NT2/D1 (cell line): Measurements from ENCODE around the gene LRCH1.

ENCODE experiments used
- SUZ12 ChIP-seq: IDR thresholded peaks from 2 replicates; pipeline ENCODE4 v1.6.1; 2011; ENCODE audit not compliant: insufficient read length, insufficient read depth; ENCODE audit errors: extremely low read depth
- ZNF274 ChIP-seq: IDR thresholded peaks from 2 replicates; pipeline ENCODE4 v1.6.1; 2011; ENCODE audit warnings: mild to moderate bottlenecking, low read depth, low read length

- TF ChIP-seq SUZ12 (no peak), ZNF274 (no peak)
Observed at GRCh38 chr13:46542833-46543232, 10.1 kb upstream of the LRCH1 start.
